ENCODE results near the gene LMO3. TPM values are rescaled to one million over a fixed set of nuclear protein-coding genes. Genes with fewer than 3 reads are reported as not detected.

LMO3 gene
- not detected in 2 replicates for total RNA-seq

- DNase-seq (ENCODE audit: low read depth in 2 of 2): no peak
Measured at GRCh38 chr12:16606117-16606200, at the start of gene LMO3. LMO3 (minus strand) TSS chr12:16606162; CDS start chr12:16600860, 5,302 bp downstream.

DNA sequence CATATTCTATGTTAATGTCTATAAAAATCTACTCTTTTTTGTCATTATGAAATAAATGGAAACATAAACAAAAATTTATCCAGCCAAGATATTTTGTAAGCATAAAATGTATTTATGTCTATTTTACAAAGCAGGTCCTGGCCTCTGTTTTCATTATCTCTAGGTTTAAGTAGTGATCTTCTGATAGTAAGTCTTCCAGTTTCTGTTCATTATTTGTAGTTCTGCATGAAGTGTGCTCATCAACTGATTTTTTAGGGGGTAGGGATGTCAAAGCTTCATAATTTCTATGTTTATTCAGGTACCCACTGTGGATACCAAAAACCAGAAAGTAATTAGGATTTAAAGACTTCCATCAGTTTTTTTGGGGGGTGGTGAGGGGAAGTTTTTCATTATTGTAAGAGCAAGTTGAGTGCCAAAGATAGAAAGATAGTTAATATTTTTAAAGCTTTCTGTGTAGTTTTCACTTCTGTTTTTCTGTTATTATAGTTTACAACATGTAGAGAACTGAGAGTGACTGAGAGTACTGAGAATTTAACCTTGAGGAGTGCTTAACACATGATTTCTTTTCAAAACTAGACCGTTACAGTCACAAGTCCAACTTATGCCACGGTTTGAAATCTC lies 30.6 kb upstream of the LMO3 start:
- no peak for DNase-seq (ENCODE audit: low read depth in 2 of 2)

- DNase-seq (ENCODE audit: low read depth in 2 of 2): no peak
Measured at GRCh38 chr12:16634786-16635185, 28.8 kb upstream of the LMO3 start.

DNA sequence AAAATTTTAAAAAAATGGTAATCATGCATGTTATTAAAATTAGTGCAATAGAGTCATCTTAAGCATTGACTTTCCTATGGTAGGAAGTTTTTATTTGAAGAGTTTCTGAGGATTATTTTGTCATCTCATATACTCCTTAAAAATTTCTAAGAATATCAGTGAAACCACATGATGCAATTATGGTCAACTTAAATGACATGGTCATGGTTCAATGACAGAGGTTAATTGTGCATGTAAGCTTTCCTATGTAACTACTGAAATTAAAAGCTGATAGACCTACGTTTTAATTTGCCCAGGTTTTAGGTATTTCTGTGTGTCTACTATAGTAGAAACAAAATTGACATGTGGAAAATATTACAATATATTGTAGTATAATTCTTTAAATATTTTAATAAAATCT lies 21.0 kb upstream of the LMO3 start:
- no peak for DNase-seq (ENCODE audit: low read depth in 2 of 2)

DNA sequence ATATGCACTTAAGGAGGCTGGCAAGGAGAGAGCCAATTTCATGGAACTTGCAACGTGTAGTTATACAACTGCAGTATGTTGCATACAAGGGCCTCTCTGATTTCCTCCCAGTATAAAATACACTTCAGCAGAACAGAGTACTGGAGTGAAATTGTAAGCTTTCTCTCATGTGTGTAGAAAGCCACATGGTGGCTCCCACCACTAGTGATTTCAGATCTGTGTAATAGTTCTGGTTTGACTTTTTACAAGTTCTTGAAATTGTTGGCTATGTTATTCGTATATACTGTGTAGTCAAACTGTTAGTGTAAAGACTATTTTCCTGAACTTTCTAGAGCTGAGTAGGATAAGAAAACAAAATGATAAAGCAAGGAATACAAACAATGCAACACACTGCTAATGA lies 16.4 kb upstream of the LMO3 start:
- no peak for DNase-seq (ENCODE audit: low read depth in 2 of 2)

GRCh38 chr12:16619537-16619936 lies 13.6 kb upstream of the LMO3 start:
- no peak for DNase-seq (ENCODE audit: low read depth in 2 of 2)

- DNase-seq (ENCODE audit: low read depth in 2 of 2): no peak
Measured at GRCh38 chr12:16618256-16618655, 12.3 kb upstream of the LMO3 start.

DNA sequence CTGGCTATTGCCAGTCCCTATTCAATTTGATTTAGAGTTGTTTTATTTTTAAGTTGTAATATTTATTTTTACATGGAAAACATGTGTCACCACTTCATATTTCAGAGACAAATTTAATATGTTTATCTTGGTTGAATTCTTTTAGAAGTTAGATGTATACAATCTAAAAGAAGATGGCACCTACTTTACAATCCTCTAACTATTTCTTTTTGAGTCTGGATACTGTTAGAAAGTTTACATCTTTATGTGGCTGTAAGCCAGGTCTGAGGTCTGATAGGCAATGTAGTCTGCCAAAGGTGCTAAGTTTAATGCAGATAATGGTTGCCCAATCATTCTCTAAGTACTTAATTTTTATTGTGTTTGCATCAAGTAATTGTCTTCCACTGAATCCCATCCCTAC lies 7.2 kb upstream of the LMO3 start:
- no peak for DNase-seq (ENCODE audit: low read depth in 2 of 2)

GRCh38 chr12:16612647-16613046 lies 6.7 kb upstream of the LMO3 start:
- no peak for DNase-seq (ENCODE audit: low read depth in 2 of 2)

- DNase-seq (ENCODE audit: low read depth in 2 of 2): no peak
Measured at GRCh38 chr12:16611146-16611545, 5.2 kb upstream of the LMO3 start.

DNA sequence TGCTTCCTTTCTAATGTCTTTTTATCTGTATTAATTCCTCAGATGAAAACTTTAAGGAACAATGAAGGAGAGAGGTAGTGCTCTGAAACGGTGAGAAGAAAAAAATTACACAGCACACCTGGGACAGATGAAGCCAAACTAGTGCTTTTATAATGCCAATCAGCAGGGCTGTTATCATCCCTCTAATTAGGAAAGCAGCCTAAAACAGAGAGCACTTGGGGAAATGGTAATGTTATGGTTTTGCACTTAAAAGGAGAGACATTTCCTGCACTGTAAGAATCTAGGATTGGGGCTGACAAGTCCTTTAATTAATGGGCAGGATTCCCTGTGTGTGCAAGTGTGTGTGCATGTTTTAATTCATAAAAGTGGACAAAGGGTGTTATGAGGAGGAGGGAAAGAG lies 4.8 kb upstream of the LMO3 start:
- DNase-seq (ENCODE audit: low read depth in 2 of 2): no peak

GRCh38 chr12:16610001-16610585 lies 4.1 kb upstream of the LMO3 start:
- no peak for DNase-seq (ENCODE audit: low read depth in 2 of 2)

DNA sequence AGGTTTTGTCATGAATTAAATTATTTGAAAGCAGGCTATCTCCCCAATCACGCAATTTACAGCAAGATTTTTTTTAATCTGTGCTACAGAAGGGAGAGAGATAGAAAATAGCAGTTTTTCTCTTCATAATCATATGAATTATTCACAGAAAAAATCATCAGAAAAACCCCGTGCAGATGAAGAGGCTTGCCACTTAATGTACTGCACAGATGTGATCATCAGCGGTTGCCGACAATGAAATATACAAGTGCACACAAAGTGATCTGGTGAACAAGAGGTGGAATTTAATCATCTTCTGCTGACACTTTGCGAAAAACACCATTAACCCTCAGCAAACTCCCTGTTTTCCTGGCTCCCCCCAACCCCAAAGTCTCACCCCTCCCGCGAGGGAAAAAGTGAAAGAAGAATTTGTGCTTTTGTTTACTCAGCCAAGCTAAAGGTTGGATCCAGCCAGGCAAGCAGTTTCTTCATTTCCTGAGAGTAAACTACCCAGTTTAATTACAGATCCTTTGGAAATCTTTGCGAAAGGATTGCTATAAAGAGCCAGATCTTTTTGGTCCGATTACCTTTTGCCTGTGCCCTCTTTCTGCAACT lies 3.1 kb upstream of the LMO3 start:
- no peak for DNase-seq (ENCODE audit: low read depth in 2 of 2)

DNA sequence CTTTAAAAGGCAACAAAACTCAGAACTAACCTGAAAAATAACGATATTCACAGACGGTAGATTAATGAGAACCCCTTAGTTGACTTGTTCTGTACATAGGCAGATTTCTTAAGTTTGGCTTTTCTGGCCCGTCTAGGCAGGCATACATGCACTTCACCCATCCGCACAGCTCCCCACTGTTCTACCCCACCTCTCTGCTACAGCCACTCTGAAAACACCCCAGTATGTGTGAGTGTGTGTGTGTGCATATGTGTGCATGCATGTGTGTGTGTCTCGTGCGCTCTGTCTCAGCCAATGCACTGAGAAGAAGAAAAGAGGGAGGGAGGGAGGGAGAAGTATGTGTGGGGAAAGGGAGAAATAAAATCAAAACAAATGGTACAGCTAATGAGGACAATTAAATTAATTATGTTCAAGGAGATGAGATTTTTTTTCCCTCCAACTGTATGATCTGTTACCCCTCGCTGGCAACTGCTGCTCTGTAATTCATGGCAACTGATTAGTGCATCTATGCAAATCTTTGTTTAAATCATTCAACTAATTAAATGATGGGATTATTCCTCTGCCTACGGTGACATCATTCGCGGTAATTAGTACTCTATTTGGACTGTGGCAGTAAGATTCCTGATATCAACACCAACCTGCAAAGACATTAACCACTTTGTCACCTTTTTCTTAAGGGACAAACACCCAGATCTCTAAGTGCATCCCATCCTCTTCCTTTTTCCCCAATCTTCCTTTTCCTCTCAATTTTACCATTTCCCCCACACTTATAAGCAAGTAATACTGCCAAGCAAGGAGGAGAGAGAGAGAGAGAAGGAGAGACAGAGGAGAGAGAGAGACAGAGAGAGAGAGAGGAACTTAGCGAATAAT lies 2.2 kb upstream of the LMO3 start:
- no peak for DNase-seq (ENCODE audit: low read depth in 2 of 2)

DNA sequence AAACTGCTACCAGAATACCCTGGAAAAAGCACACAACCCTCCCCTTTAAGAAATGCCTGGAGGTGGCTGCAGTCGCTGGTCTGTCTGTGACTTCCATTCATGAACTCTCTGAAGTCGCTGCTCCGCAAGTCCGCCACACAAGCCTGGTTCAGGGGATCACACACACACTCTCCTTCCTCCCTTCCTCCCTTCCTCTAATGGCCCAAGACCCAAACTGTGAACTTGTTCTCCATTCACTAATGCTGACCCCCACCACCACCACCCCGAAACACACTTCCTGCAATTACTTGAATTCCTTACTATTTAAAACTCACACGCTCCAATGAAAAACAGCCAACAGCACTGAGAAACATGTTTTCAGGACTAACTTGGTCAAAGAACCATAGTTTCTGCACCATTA lies 1.0 kb upstream of the LMO3 start:
- DNase-seq (ENCODE audit: low read depth in 2 of 2): no peak

- DNase-seq (ENCODE audit: low read depth in 2 of 2): peak in 1 of 2 donors; percentile 6
Measured at GRCh38 chr12:16606201-16606849, 363 bp upstream of the LMO3 start.

GRCh38 chr12:16605642-16606116 lies 283 bp downstream of the LMO3 start:
- no peak for DNase-seq (ENCODE audit: low read depth in 2 of 2)

DNA sequence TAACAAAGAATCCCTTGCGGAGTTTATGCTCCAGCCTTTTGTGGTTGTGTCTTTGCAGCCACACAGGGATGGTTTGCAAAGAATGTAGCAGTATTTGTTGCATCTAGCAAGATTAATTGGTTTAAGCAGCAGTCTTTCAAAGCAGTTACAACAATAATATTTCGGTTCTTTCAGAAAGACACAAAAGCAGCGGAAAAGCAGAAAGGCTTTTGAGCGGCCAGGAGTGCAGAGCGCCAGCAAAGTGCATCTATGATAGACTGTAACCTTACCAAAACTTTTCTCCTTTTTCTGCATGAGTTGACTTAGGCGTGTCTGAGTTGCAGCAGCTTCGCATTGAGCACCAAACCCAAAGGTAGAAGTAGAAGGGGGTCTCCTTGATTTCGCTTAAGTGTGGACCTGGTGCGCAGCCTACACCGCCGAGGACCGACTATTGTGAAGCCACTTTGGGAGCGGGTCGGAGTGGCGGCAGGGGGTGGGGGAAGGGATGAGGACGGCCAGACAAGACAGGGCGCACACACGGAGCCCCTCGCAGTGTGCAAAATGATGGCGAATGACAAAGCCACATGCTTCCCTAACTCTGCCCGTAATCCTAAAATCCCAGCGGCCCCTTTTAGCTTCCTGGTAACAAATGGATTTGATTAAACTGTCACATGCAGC lies 1.2 kb downstream of the LMO3 start:
- DNase-seq (ENCODE audit: low read depth in 2 of 2): no peak

DNA sequence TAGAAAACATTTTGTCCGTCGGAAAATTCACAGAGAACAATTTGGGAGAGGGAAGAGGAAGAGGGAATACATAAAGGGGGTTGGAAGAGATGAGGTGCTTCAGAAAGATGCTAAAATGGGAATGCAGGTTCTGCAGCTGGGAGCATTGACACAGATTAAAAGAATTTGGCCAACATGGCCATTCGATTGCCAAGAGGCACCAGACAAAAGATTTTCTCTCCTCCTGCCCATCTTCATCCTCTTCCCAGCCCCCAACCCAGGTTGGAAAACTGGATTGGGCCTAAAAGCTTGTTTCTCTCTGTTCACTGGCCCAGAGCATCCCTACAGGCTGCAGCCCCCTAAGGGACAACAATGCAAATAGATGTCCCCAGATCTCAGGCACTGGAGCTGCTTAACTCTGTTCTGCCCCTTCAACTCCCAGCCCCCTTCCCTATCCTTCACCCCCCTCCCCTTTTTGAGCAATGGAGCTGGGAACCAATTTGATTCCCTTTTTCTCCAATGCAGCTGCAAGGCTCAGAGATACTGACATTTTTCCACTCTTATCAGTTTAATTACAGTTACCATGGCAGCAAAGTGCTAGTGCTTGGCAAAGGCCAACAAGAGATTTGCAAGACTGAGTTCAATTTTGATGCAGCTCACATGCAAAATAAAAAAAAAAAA lies 1.9 kb downstream of the LMO3 start:
- DNase-seq (ENCODE audit: low read depth in 2 of 2): no peak

GRCh38 chr12:16603260-16603915 lies 2.6 kb downstream of the LMO3 start:
- DNase-seq (ENCODE audit: low read depth in 2 of 2): no peak

DNA sequence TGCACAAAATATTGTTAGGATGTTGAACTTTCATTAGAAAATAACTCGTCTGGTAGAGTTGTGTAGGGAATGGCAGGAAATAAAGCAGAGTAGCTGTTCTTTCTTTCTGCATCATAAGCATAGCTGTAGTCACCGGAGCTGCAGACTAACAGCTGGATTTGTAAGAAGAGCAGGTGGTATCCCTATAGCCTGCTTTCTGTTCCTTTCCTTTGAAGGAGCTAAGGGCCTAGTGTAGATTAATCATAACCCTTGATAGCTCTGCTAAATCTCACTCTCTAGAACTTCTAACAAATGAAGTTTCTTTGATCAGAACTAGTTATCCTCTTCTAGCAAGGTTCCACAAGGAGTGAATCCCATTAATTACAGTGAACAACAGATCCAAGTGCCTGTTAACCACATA lies 3.5 kb downstream of the LMO3 start:
- DNase-seq (ENCODE audit: low read depth in 2 of 2): no peak
